Left lobe of liver (tissue), 2 donors: ENCODE data around the gene ZNRF1. TPM values are rescaled to one million over a fixed set of nuclear protein-coding genes. Genes with fewer than 3 reads are reported as not detected.
"Not testable (repeated sequence)": the region's sequence is repeated elsewhere in the genome, so short reads cannot be mapped to it uniquely, and the experiment has no call there.

Source experiments
- ATAC-seq: fragments of 200-7000 bp; cut with Tn5 transposase; one replicate; pipeline ENCODE4 v1.9.1; 2020; ENCODE audit warnings: mild to moderate bottlenecking, moderate library complexity
- DNase-seq: peaks from one replicate; pipeline ENCODE4 v3.0.0-alpha.2; 2020; ENCODE audit warnings: low spot score
- total RNA-seq: library from RNA; stranded (reverse); gene quantifications from one replicate; pipeline ENCODE4 v1.2.1, GENCODE V29; 2021
- donor health status: DM: no; HTN: no; CAD: no; lungs with moderate emphysema.
- donor health status: DM: no; HTN: yes; CAD: no.

The ZNRF1 gene
- total RNA-seq, 1 donor from 2014 or later, result 14.0 TPM

GRCh38 chr16:75111514-75111940 lies 112.7 kb downstream of the ZNRF1 start:
- ATAC-seq (peak; percentile 0), DNase-seq (no peak)

- DNase-seq (no peak), ATAC-seq (no peak)
Measured at GRCh38 chr16:75111961-75112733, 113.3 kb downstream of the ZNRF1 start.

GRCh38 chr16:75112734-75113491 lies 114.1 kb downstream of the ZNRF1 start:
- DNase-seq, result no peak
- ATAC-seq, result no peak

GRCh38 chr16:75113541-75114121 lies 114.8 kb downstream of the ZNRF1 start:
- DNase-seq (no peak), ATAC-seq (no peak)

GRCh38 chr16:75114179-75114945 lies 115.5 kb downstream of the ZNRF1 start:
- ATAC-seq, result no peak
- no peak for DNase-seq

GRCh38 chr16:75114946-75115825 lies 116.4 kb downstream of the ZNRF1 start:
- DNase-seq (no peak), ATAC-seq (no peak)

GRCh38 chr16:75116081-75116910 lies 117.5 kb downstream of the ZNRF1 start, which contains the start of gene LDHD:
Gene LDHD (minus strand): TSS chr16:75116780. CDS start chr16:75116720, 60 bp downstream.
- DNase-seq (peak; percentile 95), ATAC-seq (peak; percentile 90)

- ATAC-seq (no peak), DNase-seq (no peak)
Measured at GRCh38 chr16:75116911-75117245, 118.1 kb downstream of the ZNRF1 start.

GRCh38 chr16:75118943-75119539 lies 120.2 kb downstream of the ZNRF1 start:
- DNase-seq (no peak), ATAC-seq (peak; percentile 17)

- no peak for DNase-seq
- peak; percentile 17 for ATAC-seq
Measured at GRCh38 chr16:75120253-75120652, 121.4 kb downstream of the ZNRF1 start.

GRCh38 chr16:75121949-75122568 lies 123.2 kb downstream of the ZNRF1 start:
- ATAC-seq (peak; percentile 13), DNase-seq (no peak)

GRCh38 chr16:75122609-75123008 lies 123.8 kb downstream of the ZNRF1 start:
- ATAC-seq (no peak), DNase-seq (no peak)

- DNase-seq, result no peak
- no peak for ATAC-seq
Measured at GRCh38 chr16:75127713-75128415, 129.0 kb downstream of the ZNRF1 start.

- DNase-seq, result not testable (repeated sequence)
- peak; percentile 72 for ATAC-seq
Measured at GRCh38 chr16:75129421-75130149, 130.8 kb downstream of the ZNRF1 start.

GRCh38 chr16:75130150-75130771 lies 131.4 kb downstream of the ZNRF1 start:
- no peak for DNase-seq
- ATAC-seq, result peak; percentile 31

GRCh38 chr16:75131081-75131480 lies 132.3 kb downstream of the ZNRF1 start:
- ATAC-seq, result no peak
- DNase-seq, result no peak
